Left cardiac atrium (tissue), 4 donors: Measurements from ENCODE around the gene CCND3. TPM values are rescaled to one million over a fixed set of nuclear protein-coding genes. Genes with fewer than 3 reads are reported as not detected.
A peak's percentile ranks its signal among the peaks of the same experiment; 100 is the strongest.

Experiments
- ATAC-seq, 2 donors: fragments of 200-7000 bp; cut with Tn5 transposase; one replicate each; pipeline ENCODE4 v1.9.1; 2020; ENCODE audit warnings: mild to moderate bottlenecking in 2 of 2, moderate library complexity in 2 of 2
- DNase-seq: peaks from one replicate; pipeline ENCODE4 v3.0.0-alpha.2; 2020
- intact Hi-C, 2 donors: fragments of 100-400 bp; cut with DNase I; formaldehyde crosslinking; loops; one replicate each; pipeline versions ENCODE4 v1.14.1 to v1.15.1; 2022 to 2023
- long read RNA-seq: library from polyadenylated mRNA; unstranded; transcript quantifications from one replicate; pipeline ENCODE4 v2.0.0, GENCODE V29; 2021
- total RNA-seq, 2 donors: library from RNA; stranded (reverse); fragmentation: NEBNext Ultra II Directional; extraction: Animal tissue kit (Norgen Biotek cat#: 25700); gene quantifications; one replicate each; pipeline ENCODE4 v1.2.1, GENCODE V29; 2021
- donor health status: DM: no; HTN: yes; CAD: no.
- donor health status: DM: no; HTN: yes; CAD: no; lungs with severe emphysema.
- donor health status: DM: yes; HTN: yes; CAD: no.
- donor health status: Dilated cardiomyopathy.

The CCND3 gene
- 10 to 100 TPM; 60.1 to 62.4 TPM for total RNA-seq
- long read RNA-seq, transcript CCND3-205 (4 exons, 1,843 nt), result minor isoform, 10 of 156 reads
- long read RNA-seq, transcript CCND3-202 (5 exons, 2,133 nt), result minor isoform, 8 of 156 reads
- long read RNA-seq, transcript CCND3-204 (4 exons, 1,724 nt), result minor isoform, 7 of 156 reads
- long read RNA-seq, transcript CCND3-203 (5 exons, 2,085 nt), result major isoform, 120 of 156 reads
- long read RNA-seq, partial matches to known transcripts, result 7 of 156 reads
- long read RNA-seq, other reads (novel, unspliced or antisense), result 3 of 156 reads

DNA sequence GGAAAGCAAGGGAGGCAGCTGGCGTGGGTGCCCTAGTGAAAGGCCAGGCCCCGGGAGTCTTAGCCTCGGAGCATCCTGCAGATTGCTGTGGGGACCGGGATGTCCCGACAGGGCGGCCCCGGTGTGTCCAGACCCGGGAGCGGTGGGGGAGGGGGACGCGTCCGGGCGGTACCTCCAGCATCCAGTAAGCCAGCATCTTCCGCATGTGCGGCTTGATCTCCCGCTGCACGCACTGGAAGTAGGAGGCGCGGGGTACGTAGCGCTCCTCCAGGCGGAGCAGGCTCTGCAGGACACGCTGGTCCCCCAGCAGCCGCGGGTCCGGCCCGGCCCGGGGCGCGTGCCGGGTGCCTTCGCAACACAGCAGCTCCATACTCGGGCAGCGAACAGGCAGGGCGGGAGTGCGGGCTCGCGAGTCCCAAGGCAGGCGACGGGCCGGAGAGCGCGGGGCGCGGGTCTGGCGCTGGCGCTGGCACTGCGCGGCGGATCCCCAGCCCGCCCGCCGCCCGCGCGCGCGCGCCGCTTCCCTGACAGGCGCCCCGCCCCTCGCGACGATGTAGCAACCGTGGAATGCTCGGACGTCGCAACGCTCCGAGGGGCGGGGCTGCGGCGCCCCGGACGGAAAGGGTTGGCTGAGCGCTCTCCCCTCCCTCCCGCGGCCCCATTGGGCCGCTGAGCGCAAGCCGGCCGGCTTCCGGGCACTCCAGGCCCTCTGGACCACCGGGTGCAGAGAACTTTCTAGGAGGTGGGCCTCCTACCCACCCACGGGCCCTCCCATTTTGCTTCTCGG lies at the start of gene CCND3:
Gene CCND3 (minus strand): TSS at position 529 of the 787 bp plus-strand sequence. CDS start 159 bp downstream, at position 370.
- ATAC-seq (peak; percentile 95), DNase-seq (peak; percentile 96)
- intact Hi-C loops, result no loop called here

DNA sequence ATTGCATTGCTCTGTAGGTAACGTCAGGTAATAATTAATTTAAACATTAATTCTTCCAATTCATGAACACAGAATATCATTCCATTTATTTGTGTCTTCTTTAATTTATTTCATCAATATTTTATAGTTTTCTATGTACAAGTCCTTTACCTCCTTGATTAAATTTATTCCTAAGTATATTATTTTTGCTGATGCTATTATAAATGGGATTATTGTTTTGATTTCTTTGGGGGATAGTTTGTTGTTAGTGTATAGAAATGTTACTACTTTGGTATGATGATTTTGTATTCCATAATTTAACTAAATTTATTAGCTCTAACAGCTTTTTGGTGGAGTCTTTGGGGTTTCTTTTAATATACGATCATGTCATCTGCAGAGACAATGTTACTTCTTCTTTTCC lies 44.7 kb upstream of the CCND3 start:
- intact Hi-C loops, result no loop called here
- ATAC-seq (no peak), DNase-seq (no peak)

DNA sequence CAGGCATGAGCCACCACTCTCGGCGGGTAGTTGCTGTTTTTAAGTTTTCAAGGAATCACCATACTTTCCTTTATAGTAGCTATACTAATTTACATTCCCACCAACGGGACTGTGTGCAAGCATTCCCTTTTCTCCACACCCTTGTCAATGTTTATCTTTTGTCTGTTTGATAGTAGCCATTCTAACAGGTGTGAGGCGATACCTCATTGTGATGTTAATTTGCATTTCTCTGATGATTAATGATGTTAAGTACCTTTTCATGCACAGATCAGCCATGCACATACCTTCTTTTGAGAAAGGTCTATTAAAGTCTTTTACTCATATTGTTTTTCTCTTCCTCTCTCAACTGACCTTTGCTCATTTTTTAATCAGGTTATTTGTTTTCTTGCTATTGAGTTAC lies 43.0 kb upstream of the CCND3 start:
- intact Hi-C loops, result no loop called here
- ATAC-seq (no peak), DNase-seq (no peak)

DNA sequence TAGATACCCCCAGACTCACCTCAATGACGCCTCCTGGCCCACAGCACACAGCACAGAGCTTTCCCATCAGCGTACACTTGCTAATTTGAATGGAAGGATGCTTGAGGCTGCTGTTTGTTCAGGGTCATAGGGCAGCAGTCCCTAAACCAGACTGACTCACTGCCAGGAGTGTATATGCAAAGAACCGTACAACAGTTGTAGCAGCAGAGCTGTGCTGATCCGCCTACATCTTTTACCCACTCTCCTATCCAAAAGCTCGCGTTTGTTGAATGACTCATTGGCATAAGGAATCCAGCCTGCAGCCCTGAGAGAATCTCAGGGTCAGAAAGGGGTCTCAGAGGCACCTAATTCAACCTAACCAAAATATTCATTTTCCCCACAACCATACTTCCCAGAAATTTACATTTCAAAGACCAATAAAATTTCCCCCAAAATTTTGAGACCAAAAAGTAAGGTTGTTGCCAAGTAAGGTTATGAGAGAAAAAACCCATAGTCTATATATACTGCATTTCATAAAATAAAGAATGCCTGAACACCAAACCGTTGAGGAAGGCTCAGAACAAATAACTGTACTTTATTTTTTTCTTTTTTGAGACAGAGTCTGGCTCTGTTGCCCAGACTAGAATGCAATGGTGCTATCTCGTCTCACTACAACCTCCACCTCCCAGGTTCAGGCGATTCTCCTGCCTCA lies 35.3 kb upstream of the CCND3 start:
- intact Hi-C loops, result no loop called here
- DNase-seq (no peak), ATAC-seq (no peak)

DNA sequence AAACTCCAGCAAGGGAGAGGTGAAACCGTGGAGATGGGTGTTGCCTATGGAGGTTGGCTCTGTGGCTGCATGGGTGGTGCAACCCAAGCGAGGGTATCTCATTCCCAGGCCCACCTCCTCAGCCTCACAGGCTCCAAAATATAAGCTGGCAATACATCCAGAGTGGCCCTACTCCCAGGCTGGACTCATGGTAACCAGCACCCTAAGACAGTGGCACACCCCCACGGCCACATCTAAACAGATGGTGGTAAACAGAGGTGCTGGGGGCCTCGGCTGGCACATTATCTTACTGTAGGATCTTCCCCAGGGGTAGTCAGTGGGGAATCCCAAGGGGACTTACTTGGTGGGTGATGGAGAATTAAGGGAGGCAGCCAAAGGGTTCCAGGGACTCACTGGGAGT lies 33.7 kb upstream of the CCND3 start:
- ATAC-seq (no peak), DNase-seq (no peak)
- intact Hi-C loops, result no loop called here

DNA sequence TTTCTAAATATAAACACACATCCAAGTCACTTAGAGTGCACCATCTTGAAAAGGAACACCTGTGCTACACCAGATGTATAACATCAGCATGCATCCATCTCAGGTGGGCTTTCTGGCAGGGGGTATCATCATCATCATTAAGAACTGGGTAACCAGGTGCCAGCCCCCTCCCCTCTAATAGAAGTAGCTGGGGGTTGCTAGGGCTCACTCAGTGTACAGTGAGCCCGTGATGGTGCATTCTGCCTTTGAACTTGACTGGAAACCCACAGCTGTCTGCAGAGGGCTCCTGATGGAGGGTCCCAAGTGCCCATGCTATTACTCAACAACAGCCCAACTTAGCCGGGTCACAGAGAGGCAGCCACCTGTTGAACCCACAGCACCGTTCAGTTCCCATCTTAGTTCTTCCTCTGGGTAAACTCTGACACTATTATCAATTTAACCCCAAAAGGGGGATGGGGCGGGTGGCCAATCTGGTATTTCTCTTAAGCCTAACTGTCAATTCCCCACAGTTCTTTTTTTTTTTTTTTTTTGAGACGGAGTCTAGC lies 32.7 kb upstream of the CCND3 start:
- intact Hi-C loops, result no loop called here
- DNase-seq (no peak), ATAC-seq (no peak)

DNA sequence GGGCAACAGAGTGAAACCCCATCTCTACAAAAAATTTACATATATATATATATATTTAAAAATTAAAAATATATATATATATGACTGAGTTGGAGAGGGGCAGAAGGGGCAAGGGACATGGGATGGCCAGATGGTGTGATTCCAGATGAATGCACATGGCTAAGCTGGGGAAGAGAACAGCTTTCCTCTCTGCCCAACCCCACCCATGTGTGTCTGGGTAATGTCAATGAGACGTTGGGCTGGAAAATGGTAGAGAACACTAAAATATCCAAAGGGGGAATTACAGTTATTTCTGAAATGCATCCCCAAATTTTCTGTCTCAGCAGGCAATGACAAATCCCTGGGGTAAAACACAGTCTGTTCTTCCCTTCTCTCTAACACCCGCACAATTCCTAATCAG lies 31.2 kb upstream of the CCND3 start:
- ATAC-seq, result no peak
- intact Hi-C loops, result no loop called here
- no peak for DNase-seq

DNA sequence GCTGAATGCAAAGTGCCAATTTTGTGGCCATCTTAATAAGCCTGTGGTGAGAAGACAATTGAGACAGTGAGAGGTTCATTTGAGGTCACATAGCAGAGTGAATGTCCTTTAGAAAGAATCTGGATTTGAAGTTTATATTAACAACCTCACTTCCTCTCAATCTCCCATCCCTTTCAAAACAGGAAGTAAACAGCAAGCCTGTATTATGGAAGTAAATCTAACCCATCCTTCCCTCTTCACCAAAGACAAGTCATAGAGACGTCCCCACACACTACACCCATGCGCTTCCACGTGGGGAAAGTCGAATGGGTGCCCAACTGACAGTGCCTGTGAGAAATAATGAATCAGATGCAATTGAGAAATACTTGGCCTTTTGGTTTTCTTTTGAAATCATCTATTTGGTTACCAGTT lies 28.8 kb upstream of the CCND3 start:
- ATAC-seq (peak; percentile 59 to 72), DNase-seq (peak; percentile 41)
- intact Hi-C loops, result no loop called here

DNA sequence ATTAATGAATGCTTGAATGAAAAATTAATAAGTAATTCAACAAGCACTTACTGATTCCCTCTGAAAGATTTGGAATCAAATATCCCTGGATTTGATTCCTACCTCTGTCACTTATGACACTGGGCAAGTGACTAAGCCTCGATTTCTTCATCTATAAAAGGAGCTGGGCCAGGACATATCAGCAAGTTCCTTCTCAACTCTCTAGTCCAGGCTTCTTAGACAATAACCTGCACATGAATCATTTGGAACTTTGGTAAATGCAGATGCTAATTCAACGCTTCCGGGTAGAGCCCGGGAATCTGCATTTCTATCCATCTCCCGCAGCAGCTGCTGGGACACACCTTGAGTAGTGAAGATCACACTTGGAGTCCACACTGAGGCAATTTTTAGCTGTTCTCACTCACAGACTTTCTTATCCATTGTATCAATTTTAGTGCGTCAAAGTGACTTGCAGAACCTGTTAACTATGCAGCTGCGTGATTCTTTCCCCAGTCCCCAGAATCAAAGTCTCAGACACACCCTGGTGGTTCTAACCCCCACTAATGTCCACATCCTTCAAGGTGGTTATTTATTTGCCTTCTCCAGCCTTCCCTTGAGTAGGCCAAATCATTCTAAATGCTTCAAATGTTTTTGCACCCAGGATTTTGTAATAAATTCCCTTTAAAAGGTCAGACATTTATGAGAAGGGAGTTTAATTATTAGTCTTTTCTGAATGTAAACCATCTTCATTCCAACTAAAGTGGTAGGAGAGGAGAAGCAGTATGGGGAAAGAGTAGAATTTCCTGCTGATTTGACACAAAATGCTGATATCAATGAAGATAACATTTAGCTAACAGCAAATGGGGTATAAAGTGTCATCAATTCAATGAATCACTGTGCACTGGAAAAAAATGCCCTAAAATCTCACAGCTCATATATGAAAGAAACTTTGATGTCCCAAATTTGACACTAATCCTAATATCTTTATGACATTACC lies 26.0 kb upstream of the CCND3 start:
- no peak for DNase-seq
- no peak for ATAC-seq
- intact Hi-C loops, result no loop called here

DNA sequence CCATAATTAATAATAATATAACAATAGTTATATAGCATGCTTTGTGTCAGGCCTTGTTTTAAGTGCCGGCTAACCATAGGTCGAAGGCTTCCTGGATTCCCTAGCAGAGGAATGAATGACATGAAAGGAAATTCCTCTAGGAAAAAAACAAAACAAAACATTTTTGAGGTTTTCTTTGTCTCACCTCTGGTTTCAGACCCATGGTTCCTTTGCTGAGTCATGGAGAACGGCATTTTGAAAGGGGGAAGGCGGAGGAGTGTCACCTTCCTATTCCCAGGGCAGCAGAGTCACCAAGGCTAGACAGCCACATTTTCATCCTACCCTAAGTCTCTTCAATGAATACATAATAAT lies 25.3 kb upstream of the CCND3 start:
- no peak for DNase-seq

DNA sequence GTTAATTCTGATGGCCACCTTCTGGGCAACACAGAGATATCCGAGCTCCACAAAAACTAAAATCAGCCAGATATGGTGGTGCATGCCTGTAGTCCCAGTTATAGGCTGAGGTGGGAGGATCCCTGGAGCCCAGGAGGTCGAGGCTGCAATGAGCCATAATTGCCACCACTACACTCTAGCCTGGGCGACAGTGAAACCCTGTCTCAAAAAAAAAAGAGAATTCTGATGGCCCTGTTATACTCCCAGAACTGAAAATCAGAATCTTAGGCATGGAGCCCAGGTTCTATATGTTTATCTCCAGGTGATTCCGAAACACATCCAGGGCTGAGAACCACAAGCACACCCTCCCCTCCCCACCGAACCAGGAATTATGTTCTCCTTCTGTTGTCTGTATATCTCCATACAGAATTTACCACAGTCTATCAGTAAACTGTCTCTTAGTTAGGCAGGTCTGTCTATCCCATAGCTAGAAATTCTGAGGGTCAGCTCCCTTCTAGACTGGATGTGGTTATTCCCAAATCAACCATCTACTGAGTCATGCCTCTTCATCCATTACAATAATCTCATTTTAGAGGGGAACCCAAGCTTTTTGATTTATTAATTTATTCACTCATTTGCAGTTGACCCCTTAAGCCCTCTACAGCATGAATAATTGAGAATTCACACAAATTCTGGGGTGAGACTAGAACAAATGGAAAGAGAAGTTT lies 24.8 kb upstream of the CCND3 start:
- DNase-seq, result no peak
- intact Hi-C loops, result no loop called here

More for the DNA sequence above, 25.3 kb upstream of the CCND3 start:
- ATAC-seq, result no peak
- intact Hi-C loops, result no loop called here

DNA sequence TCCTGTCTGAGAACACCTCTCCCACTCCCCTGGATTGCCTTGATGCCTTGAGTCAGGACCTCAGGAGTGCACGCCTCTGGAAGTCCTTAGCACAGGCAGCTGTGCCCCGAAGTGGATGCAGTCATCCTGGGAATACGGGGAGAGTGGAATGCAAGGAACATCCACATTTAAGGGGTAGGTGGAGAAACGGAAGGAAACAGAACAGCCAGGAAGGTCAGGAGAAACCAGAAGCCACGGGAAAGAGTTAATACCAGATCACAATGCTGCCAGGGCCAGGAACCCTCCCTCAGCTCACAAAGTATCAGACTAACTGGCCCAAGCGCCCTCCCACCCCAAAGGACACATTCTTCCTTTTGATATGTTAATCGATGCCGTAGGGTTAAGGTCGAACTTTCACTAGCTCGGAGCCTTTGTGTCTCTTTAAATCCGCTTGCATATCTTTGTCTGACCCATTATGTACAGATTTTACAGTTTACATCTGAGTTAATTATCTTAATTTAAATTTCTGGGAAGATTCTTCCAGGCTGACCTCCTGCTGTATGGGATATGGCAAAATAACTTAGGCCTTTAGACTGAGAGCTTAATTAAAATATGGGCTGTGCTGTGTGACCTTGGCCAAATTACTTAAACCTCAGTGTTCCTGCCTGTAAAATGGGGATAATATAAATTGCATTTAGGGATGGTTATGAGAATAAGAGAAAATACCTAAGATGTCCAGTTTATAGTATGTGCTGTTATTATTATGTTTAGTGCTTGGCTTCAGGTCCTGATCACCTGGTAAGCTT lies 24.0 kb upstream of the CCND3 start:
- DNase-seq (no peak), ATAC-seq (no peak)
- intact Hi-C loops, result no loop called here

More for the DNA sequence above, 24.8 kb upstream of the CCND3 start:
- no peak for ATAC-seq

DNA sequence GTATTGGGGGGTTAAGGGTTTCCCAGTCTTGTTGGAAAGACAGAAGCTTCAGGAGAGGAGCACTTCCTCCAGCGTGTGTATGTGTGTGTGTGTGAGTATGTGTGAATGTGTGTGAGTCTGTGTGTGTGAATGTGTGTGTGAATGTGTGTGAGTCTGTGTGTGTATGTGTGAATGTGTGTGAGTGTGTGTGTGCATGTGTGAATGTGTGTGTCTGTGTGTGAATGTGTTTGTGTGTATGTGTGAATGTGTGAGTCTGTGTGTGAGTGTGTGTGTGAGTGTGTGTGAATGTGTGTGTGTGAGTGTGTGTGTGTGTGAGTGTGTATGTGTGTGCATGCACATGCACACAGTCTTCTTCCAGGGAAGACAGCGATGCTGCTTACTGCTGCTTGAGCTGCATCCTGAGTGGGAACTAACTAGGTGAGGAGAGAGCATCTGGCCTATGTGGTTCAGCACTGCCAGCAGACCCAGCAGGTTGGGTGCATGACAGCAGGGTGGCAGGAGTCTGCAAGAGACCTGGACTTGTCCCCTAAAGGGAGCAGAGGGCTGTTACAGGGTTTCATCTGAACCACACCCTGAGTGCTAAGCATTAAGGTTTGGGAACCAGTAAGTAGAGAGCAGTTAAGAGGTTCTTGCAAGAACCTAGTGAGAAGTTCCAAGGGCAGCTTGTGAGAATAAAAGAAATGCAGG lies 22.7 kb upstream of the CCND3 start:
- ATAC-seq (no peak), DNase-seq (no peak)
- intact Hi-C loops, result no loop called here

DNA sequence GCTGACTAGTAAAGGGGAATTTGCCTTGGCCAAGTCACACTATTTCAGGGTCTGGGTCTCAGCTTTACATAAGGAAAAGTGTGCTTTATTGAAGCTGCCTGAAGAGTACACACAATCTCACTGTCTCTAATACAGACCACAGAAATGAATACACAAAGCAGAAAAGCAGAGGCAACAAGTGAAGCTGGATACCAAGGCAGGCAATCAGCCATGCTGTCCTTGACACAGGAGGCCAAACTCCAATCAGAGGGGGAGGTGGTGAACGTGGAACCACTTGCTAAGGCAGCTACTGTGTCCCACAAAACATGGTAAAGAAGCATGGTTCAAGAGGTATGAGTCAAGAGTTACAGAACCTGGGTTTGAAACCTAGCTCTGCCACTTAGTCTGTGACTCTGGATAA lies 21.8 kb upstream of the CCND3 start:
- no peak for DNase-seq
- intact Hi-C loops, result no loop called here
- ATAC-seq, result no peak

DNA sequence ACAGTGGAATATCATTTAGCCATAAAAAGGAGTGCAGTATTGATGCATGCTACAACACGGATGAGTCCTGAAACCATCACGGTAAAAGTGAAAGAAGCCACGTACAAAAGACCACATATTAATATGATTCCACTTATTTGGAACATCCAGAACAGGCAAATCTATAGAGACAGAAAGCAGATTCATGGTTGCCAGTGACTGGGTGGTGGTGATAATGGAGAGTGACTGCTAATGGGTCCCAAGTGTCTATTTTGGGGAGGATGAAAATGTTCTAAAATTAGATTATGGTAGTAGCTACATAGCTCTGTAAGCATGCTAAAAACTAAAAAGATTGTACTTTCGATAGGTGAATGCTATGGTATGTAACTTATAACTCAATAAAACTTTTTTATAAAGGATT lies 18.4 kb upstream of the CCND3 start:
- ATAC-seq (no peak), DNase-seq (no peak)
- intact Hi-C loops, result no loop called here

DNA sequence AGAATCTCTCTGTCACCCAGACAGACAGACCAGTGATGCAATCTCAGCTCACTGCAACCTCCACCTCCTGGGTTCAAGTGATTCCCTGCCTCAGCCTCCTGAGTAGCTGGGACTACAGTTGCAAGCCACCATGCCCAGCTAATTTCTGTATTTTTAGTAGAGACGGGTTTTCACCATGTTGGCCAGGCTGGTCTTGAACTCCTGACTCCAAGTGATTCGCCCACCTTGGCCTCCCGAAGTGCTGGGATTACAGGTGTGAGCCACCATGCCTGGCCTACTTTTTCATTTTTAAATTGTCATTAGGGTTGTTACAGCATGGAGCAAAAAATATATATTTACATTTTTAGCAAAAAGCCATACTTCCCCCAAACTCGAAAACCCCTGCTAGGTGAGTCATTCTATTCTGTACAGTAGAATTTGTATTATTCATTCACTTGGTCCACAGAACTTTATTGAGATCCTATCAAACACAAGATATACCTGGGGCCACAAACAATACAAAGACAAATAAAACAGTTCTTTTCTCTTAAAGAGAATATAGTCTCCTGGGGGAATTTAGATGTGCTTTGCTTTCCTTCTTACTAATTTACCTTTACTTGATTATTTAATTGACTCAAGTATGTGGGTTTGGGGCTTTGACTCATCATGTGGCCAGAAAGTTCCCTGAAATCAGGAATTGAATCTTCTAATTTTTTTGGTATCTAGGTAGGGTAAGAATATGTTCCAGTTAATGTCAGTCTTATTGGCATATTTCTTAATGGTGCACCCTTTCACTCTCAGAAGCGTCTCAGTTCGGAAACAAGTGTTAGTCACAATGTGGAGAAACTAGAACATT lies 16.6 kb upstream of the CCND3 start:
- DNase-seq (no peak), ATAC-seq (no peak)

More for the DNA sequence above, 16.6 kb upstream of the CCND3 start:
- intact Hi-C loops, result no loop called here
